NCI-H1105 treated with DMSO at 0.1 percent for 48 hours (cell line): ENCODE results near the gene ZNF736.
A peak's percentile ranks its signal among the peaks of the same experiment; 100 is the strongest.
"Not testable (repeated sequence)": the region's sequence is repeated elsewhere in the genome, so short reads cannot be mapped to it uniquely, and the experiment has no call there.

Experiments
- DNase-seq: peaks from one replicate; lab custom pipeline; 2025; lab: John Stamatoyannopoulos, UW

ZNF736 gene

DNA sequence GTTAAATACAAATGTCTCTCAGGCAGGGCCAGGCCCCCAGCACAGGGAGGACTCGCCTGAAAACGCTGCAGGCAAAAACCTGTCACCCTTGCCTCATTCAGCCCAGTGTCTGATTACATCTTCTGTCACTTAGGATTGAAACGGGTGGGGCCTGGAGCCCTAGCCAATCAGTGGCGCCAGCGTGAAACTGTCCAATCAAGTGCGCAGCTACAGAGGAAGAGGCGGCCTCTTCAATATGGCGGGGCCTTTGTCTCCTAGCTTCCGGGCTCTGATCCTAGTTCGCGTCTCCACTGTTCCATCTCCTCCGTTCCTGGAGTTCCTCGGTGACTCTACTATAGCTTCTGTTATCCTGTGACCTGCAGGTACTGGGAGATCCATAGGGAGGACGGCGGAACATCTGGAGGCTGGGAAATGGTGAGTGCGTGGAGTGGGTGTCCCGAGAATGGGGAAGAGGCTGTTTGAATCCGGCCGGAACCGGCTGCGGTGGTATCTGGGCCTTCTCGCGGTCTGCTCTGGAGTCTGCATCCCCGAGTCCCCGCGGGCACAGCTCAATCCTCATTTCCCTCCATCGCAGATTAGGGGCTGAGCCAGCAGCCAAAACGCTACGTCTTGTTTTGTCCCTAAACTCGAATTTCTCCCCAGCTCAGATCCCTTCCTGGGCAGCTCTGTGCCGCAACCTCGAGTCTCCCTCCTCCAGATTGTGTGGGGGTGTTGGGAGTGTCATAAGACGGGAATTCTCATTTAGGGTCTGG lies at the start of gene ZNF736:
Gene ZNF736 (plus strand): TSS at position 222 of the 752 bp plus-strand sequence. CDS start 190 bp downstream, at position 412.
- peak; percentile 96 for DNase-seq

GRCh38 chr7:64266341-64266919 lies 47.3 kb upstream of the ZNF736 start:
- no peak for DNase-seq

- DNase-seq: no peak
These were observed 36.1 kb upstream of the ZNF736 start for GRCh38 chr7:64277630-64278029.

- DNase-seq: no peak
These were observed 18.9 kb upstream of the ZNF736 start for GRCh38 chr7:64294701-64295420.

GRCh38 chr7:64297418-64297817 lies 16.3 kb upstream of the ZNF736 start:
- not testable (repeated sequence) for DNase-seq

- no peak for DNase-seq
These were observed 12.9 kb upstream of the ZNF736 start for GRCh38 chr7:64300641-64301405.

GRCh38 chr7:64307254-64308015 lies 6.3 kb upstream of the ZNF736 start:
- DNase-seq: peak; percentile 97

DNA sequence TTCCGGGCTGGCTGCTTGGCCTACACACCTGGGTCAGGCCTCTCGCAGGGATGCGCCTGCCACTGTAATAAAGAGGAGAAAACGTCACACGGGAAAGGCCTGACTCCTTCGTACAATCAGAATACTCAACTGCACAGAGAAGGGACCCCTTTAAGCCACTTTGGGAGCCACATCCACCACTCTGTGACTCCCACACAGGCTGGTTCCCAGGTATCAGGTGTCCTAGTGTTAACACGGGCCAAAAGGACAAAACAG lies 5.8 kb upstream of the ZNF736 start:
- no peak for DNase-seq

- DNase-seq: no peak
These were observed 3.3 kb upstream of the ZNF736 start for GRCh38 chr7:64310426-64310825.

- DNase-seq: no peak
These were observed 935 bp upstream of the ZNF736 start for GRCh38 chr7:64312826-64313225.

- DNase-seq: no peak
These were observed 805 bp downstream of the ZNF736 start for GRCh38 chr7:64314566-64314965.

DNA sequence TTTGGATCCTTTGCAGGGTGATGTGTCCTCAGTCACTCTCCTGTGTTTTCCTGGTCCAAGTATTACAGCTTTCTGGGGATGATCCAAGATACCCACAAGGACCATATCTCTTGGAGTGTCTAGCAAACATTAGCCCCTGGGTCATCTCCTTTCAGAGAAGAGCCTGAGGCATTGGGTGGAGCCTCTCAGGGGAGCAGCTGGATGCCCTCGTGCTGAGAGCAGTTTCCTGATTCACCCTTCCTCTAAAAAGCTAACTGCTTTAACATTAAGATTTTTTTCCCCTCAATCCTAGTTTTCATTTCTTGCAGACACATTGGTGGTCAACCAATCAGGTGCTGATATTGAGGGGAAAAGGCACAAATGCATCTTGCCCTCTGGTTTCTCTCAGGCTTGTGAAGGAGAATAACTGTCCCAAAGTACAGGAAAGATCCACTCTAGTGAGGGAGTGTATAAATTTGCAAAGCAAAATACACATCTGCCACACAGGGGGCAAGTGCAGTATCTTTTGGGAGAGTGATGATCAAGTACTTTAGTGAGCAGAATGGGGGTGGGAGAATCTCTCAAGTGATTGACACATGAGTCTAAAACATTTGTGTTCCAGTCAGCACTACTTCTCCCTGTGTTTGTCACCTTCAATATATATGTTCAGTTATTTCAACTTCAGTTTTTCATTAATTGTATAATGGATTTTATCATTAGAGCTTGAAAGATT lies 2.4 kb downstream of the ZNF736 start:
- DNase-seq: not testable (repeated sequence)

DNA sequence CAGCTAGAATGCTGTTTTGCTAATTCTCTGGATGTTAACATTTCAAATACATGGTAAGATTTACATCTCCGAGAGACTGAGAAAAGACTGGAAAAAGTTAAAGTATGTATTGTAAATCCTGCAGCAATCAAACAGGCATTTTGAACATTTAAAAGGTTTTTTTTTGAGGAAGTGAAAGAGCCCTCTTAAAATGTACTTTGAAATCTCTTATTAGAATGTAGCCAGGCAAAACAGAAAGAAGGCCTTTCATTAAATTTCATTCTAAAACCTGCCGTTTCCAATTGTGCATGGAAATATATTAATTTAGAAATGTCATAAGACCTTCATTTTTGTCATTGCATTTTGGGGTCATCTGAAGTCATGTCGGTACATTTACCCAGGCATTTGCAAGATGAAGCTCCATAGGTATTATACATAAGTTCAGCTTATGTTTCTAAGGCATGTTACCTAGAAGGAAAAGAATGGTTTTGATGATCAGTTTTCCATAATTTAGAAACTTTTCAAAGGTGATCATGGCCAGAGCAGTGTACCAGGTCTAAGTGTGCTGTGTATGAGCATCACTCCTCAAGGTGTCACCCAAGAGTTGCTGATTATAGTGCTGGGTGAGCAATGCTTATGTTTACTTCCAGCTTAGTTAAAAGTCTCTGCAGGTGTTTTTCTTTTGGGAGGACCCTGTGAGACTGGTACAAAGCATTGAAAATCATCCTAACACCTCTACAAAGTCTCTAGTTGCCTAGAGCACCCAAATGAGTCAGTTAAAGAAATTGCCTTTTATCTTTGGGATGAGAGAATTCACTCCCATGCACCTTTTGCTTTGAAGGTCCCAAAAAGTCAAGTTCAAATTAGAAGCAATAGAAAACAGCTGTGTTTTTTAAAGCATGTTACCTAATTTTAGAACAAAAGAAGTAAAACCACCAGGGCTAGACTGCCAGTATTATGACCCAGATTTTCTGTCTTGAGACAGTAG lies 7.1 kb downstream of the ZNF736 start:
- no peak for DNase-seq

- peak; percentile 14 for DNase-seq
These were observed 10.4 kb downstream of the ZNF736 start for GRCh38 chr7:64324166-64324565.

- not testable (repeated sequence) for DNase-seq
These were observed 35.0 kb downstream of the ZNF736 start for GRCh38 chr7:64348713-64349210.

DNA sequence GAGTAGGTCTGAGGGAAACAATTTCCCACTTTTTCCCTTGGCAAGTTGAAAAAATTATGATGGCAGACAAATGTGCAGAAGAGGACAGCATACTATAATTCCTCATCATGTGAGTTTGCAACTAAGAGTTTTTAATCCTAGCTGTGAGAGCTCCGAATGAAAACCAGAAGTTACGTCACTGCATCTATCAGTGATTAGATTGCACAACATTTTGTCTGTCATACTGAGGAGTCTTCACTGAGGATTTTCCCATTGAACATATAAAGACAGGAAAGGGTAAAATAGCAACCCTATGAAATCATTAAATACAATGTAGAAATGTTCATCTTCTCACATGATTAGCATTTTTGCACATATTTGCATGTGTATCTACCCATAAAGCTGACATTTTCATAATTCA lies 45.8 kb downstream of the ZNF736 start:
- DNase-seq: no peak

DNA sequence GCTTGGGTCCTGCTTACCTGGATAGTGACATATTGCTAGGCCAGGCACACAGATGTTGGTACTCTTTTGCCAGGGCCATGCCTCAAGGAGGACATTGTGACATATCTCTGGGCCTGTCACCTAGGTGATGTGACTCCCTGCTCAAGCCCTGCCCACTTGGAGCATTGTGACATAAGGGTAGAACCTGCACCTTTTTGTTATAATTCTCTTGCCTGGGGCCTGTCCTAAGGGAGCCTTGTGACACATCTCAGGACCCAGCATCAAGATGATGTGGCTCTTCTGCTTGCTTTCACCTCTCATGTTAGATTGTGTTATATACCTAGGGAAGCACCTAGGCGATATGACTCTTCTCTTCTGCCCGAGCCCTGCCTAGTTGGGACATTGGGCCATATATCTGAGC lies 57.4 kb downstream of the ZNF736 start:
- DNase-seq: no peak

GRCh38 chr7:64373017-64373416 lies 59.3 kb downstream of the ZNF736 start:
- no peak for DNase-seq

- no peak for DNase-seq
These were observed 86.6 kb downstream of the ZNF736 start for GRCh38 chr7:64400401-64400800.
